K562 (cell line): ENCODE data around the gene CDH16. TPM values are rescaled to one million over a fixed set of nuclear protein-coding genes. Genes with fewer than 3 reads are reported as not detected.

Experiments
- CBX2 ChIP-seq: fragments of 200-600 bp; sonication (generic); IDR thresholded peaks from one replicate; pipeline ENCODE4 v1.6.1; 2012; ENCODE audit warnings: mild to moderate bottlenecking, low read length, inconsistent platforms; ENCODE audit not compliant: insufficient read depth, poor library complexity, severe bottlenecking
- CEBPB ChIP-seq: fragments of 450-650 bp; IDR thresholded peaks from 2 replicates; pipeline ENCODE4 v1.6.1; 2016; ENCODE audit warnings: missing genetic modification characterization, missing compliant biosample characterization
- CEBPG ChIP-seq, 3 experiments: fragments of 200-800 bp in 1 of 3; sonication (Bioruptor generic) in 1 of 3; sonication (generic) in 1 of 3; formaldehyde crosslinking in 1 of 3; IDR thresholded peaks in 2 of 3; conservative IDR thresholded peaks in 1 of 3; 2 replicates each; pipeline versions ENCODE4 v1.6.1 to v1.8.0; 2016 to 2022; ENCODE audit warnings: missing compliant biosample characterization in 2 of 3, missing genetic modification characterization in 2 of 3, mild to moderate bottlenecking in 1 of 3, missing genetic modification reagents in 1 of 3
- FOSL1 ChIP-seq: fragments of 200-800 bp; sonication (Bioruptor generic); conservative IDR thresholded peaks from 2 replicates; pipeline ENCODE4 v1.6.1; 2016; ENCODE audit warnings: missing genetic modification characterization, missing compliant biosample characterization
- HDGF ChIP-seq: fragments of 450-650 bp; IDR thresholded peaks from 2 replicates; pipeline ENCODE4 v1.6.1; 2016
- MAFF ChIP-seq: IDR thresholded peaks from 2 replicates; pipeline ENCODE4 v1.6.1; 2012; ENCODE audit warnings: low read length, improper control_type of control experiment
- MAZ ChIP-seq, 2 experiments: fragments of 450-650 bp in 1 of 2; sonication (generic) in 1 of 2; formaldehyde crosslinking; IDR thresholded peaks in 1 of 2; conservative IDR thresholded peaks in 1 of 2; 2 replicates each; pipeline versions ENCODE4 v1.4.0 to v1.5.0; 2020; ENCODE audit warnings: mild to moderate bottlenecking in 1 of 2, missing genetic modification reagents in 1 of 2
- PHF21A ChIP-seq: fragments of 450-650 bp; IDR thresholded peaks from 2 replicates; pipeline ENCODE4 v1.6.1; 2017; ENCODE audit warnings: low read depth, borderline replicate concordance
- PTRF ChIP-seq: fragments of 450-650 bp; IDR thresholded peaks from 2 replicates; pipeline ENCODE4 v1.6.1; 2016; ENCODE audit warnings: mild to moderate bottlenecking, missing genetic modification characterization, missing compliant biosample characterization
- SRSF3 ChIP-seq: fragments of 200-400 bp; formaldehyde crosslinking; IDR thresholded peaks from 2 replicates; pipeline ENCODE4 v1.6.1; 2016; ENCODE audit warnings: mild to moderate bottlenecking, low read length, moderate library complexity; ENCODE audit not compliant: insufficient read depth
- TFAM ChIP-seq: fragments of 250-450 bp; sonication (Bioruptor Pico); conservative IDR thresholded peaks from 2 replicates; pipeline ENCODE4 v1.5.0; 2021; ENCODE audit warnings: mild to moderate bottlenecking, moderate library complexity
- polyA plus RNA-seq, 8 experiments: library from polyadenylated mRNA; depleted of rRNA in 4 of 8; stranded (reverse) in 5 of 8; unstranded in 3 of 8; fragments of >200 nt; fragmentation: Nextera tagmentation in 2 of 8; fragmentation: Illumina TruSeq in 1 of 8; extraction: Ambion mirVana in 2 of 8; extraction: Trizol in 1 of 8; gene quantifications; 2 replicates each; pipeline versions ENCODE4 v1.2.1 to v1.2.3, GENCODE V29; 2011 to 2014; ENCODE audit warnings: inconsistent platforms in 1 of 8, missing spikeins in 1 of 8
- total RNA-seq, 7 experiments: library from RNA; depleted of rRNA in 6 of 7; stranded (reverse); fragments of >200 nt in 6 of 7; fragmentation: Illumina TruSeq in 2 of 7; extraction: Trizol in 2 of 7; gene quantifications; 2 replicates each; pipeline versions ENCODE4 v1.2.1 to v1.2.3, GENCODE V29; 2011 to 2021; ENCODE audit warnings: low replicate concordance in 1 of 7
- TF ChIP-seq, protein P1 (sequence below): fragments of 450-650 bp; conservative IDR thresholded peaks from 2 replicates; pipeline ENCODE4 v1.6.1; 2016; ENCODE audit warnings: missing genetic modification characterization, low read depth, mild to moderate bottlenecking, missing compliant biosample characterization, moderate library complexity
- TF ChIP-seq, protein P2 (sequence below): fragments of 450-650 bp; formaldehyde crosslinking; conservative IDR thresholded peaks from 2 replicates; pipeline ENCODE4 v1.4.0; 2022; ENCODE audit warnings: mild to moderate bottlenecking, missing genetic modification characterization
- TF ChIP-seq, protein P3 (sequence below): fragments of 450-650 bp; IDR thresholded peaks from 2 replicates; pipeline ENCODE4 v1.7.1; 2018; ENCODE audit warnings: mild to moderate bottlenecking, low read depth; ENCODE audit not compliant: partially characterized antibody
- TF ChIP-seq, protein P4 (sequence below), 3 experiments: fragments of 200-800 bp in 1 of 3; sonication (Bioruptor generic) in 1 of 3; sonication (generic) in 1 of 3; formaldehyde crosslinking in 1 of 3; IDR thresholded peaks; 2 replicates each; pipeline versions ENCODE4 v1.6.1 to v1.8.0; 2016 to 2022; ENCODE audit warnings: mild to moderate bottlenecking in 2 of 3, missing compliant biosample characterization in 2 of 3, missing genetic modification characterization in 2 of 3, missing genetic modification reagents in 1 of 3
- TF ChIP-seq, protein P5 (sequence below): fragments of 450-650 bp; formaldehyde crosslinking; IDR thresholded peaks from 2 replicates; pipeline ENCODE4 v1.4.0; 2022; ENCODE audit warnings: missing genetic modification characterization

CDH16 gene
- total and polyA plus RNA-seq, 9 of the 15 experiments (the other 6 are each of a cell fraction or from before 2014, with no cell fraction given), result not detected

DNA sequence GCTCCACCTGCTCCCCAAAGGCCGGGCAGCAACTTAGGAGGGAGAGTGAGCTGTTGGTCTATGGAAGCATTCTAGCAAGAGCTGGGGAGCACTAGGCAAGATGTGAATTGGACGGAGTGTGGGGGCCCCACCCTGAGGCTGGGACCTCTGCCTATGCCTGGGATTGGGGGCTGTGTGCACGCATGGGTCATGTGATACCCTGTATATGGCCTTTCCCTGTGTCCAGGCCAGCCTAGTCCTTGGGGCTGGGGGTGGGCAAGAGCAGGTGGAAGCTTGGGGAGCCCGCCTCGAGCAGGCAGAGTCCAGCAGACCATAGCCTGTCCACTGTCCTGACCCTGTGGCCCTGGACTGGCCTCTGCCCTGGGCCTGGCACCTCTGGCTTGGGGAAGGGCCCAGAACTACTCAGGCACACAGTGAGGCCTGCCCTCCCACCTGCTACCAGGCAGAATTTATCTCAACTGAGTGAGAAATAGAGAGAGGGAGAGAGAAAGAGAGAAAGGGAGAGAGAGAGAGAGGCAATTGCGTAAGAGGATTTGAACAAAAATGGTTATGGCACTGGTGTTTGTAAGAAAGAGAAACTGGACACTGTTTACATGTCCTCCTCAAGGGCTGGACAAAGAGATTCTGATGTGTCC, 19.3 kb downstream of the CDH16 start (continued):
- TF ChIP-seq, protein P1, sequence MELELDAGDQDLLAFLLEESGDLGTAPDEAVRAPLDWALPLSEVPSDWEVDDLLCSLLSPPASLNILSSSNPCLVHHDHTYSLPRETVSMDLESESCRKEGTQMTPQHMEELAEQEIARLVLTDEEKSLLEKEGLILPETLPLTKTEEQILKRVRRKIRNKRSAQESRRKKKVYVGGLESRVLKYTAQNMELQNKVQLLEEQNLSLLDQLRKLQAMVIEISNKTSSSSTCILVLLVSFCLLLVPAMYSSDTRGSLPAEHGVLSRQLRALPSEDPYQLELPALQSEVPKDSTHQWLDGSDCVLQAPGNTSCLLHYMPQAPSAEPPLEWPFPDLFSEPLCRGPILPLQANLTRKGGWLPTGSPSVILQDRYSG, result peak; percentile 66; the same call in 1 of the 2 replicates
- TF ChIP-seq, protein P2, sequence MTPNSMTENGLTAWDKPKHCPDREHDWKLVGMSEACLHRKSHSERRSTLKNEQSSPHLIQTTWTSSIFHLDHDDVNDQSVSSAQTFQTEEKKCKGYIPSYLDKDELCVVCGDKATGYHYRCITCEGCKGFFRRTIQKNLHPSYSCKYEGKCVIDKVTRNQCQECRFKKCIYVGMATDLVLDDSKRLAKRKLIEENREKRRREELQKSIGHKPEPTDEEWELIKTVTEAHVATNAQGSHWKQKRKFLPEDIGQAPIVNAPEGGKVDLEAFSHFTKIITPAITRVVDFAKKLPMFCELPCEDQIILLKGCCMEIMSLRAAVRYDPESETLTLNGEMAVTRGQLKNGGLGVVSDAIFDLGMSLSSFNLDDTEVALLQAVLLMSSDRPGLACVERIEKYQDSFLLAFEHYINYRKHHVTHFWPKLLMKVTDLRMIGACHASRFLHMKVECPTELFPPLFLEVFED, result 0 out of 2 replicates have a peak, but pooled peaks have one; percentile 11
- TF ChIP-seq HDGF (peak; percentile 46), TFAM (no peak), CEBPG (CRISPR knock-in tag; IDR thresholded peaks at IDR 0.05) (peak; percentile 83), CEBPG (tag; conservative IDR thresholded peaks at IDR 0.05 in 1 of 2, IDR thresholded peaks at IDR 0.05 in 1 of 2) (peak; percentile 97), MAFF (no peak), FOSL1 (tag) (no peak), SRSF3 (no peak), PHF21A (no peak), CBX2 (no peak), PTRF (peak; percentile 67), CEBPB (tag) (peak; percentile 98), MAZ (CRISPR knock-in tag; conservative IDR thresholded peaks at IDR 0.05 in 1 of 2, IDR thresholded peaks at IDR 0.05 in 1 of 2) (peak in 1 of 2 experiments; percentile 2; a peak in 1 of 4 replicates)
- TF ChIP-seq, protein P3, sequence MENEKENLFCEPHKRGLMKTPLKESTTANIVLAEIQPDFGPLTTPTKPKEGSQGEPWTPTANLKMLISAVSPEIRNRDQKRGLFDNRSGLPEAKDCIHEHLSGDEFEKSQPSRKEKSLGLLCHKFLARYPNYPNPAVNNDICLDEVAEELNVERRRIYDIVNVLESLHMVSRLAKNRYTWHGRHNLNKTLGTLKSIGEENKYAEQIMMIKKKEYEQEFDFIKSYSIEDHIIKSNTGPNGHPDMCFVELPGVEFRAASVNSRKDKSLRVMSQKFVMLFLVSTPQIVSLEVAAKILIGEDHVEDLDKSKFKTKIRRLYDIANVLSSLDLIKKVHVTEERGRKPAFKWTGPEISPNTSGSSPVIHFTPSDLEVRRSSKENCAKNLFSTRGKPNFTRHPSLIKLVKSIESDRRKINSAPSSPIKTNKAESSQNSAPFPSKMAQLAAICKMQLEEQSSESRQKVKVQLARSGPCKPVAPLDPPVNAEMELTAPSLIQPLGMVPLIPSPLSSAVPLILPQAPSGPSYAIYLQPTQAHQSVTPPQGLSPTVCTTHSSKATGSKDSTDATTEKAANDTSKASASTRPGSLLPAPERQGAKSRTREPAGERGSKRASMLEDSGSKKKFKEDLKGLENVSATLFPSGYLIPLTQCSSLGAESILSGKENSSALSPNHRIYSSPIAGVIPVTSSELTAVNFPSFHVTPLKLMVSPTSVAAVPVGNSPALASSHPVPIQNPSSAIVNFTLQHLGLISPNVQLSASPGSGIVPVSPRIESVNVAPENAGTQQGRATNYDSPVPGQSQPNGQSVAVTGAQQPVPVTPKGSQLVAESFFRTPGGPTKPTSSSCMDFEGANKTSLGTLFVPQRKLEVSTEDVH, result peak; percentile 19
- TF ChIP-seq, protein P4, sequence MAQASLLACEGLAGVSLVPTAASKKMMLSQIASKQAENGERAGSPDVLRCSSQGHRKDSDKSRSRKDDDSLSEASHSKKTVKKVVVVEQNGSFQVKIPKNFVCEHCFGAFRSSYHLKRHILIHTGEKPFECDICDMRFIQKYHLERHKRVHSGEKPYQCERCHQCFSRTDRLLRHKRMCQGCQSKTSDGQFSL (CRISPR knock-in tag; IDR thresholded peaks at IDR 0.05), result no peak
- TF ChIP-seq, protein P4 (tag; IDR thresholded peaks at IDR 0.05), result peak in 1 of 2 experiments; percentile 73; a peak in 1 of 4 replicates
- TF ChIP-seq, protein P5, sequence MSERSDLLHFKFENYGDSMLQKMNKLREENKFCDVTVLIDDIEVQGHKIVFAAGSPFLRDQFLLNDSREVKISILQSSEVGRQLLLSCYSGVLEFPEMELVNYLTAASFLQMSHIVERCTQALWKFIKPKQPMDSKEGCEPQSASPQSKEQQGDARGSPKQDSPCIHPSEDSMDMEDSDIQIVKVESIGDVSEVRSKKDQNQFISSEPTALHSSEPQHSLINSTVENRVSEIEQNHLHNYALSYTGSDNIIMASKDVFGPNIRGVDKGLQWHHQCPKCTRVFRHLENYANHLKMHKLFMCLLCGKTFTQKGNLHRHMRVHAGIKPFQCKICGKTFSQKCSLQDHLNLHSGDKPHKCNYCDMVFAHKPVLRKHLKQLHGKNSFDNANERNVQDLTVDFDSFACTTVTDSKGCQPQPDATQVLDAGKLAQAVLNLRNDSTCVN (CRISPR knock-in tag), result peak; percentile 56; the same call in 1 of the 2 replicates
